ENCODE data around the gene PNLIPRP3.

DNA sequence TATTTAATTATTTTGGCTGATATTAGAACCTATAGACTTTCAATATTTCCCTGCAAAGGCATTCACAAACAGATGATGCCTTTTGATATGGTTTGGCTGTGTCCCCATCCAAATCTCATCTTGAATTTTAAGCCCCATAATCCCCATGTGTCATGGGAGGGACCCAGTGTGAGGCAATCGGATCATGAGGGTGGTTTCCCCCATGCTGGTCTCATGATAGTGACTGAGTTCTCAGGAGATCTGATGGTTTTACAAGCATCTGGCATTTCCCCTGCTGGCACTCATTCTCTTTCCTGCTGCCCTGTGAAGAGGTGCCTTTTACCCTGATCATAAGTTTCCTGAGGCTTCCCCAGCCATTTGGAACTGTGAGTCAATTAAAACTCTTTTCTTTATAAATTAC is 9.3 kb upstream of the PNLIPRP3 start:
- TF ChIP-seq PPARA (CRISPR knock-in tag; IDR thresholded peaks at IDR 0.05; ENCODE audit: borderline replicate concordance) (no peak), ARNTL (CRISPR knock-in tag; IDR thresholded peaks at IDR 0.05; ENCODE audit: borderline replicate concordance, low read depth) (no peak), CSRNP3 (CRISPR knock-in tag; IDR thresholded peaks at IDR 0.05) (no peak), GLIS3 (CRISPR knock-in tag; IDR thresholded peaks at IDR 0.05) (no peak), ZNF8 (CRISPR knock-in tag; IDR thresholded peaks at IDR 0.05) (no peak), ZNF565 (CRISPR knock-in tag; conservative IDR thresholded peaks at IDR 0.05; ENCODE audit: low read depth) (no peak), RARB (CRISPR knock-in tag; IDR thresholded peaks at IDR 0.05) (no peak), PATZ1 (CRISPR knock-in tag; IDR thresholded peaks at IDR 0.05; ENCODE audit: borderline replicate concordance) (no peak), ZFP3 (CRISPR knock-in tag; IDR thresholded peaks at IDR 0.05) (no peak), SNAI2 (CRISPR knock-in tag; IDR thresholded peaks at IDR 0.05) (no peak), BACH2 (CRISPR knock-in tag; IDR thresholded peaks at IDR 0.05; ENCODE audit: borderline replicate concordance) (no peak), POU6F1 (CRISPR knock-in tag; IDR thresholded peaks at IDR 0.05; ENCODE audit: borderline replicate concordance, low read depth) (no peak), CSDC2 (CRISPR knock-in tag; IDR thresholded peaks at IDR 0.05) (no peak), CREB5 (CRISPR knock-in tag; IDR thresholded peaks at IDR 0.05; ENCODE audit: low read depth) (no peak)

Data from SK-N-SH treated with all-trans-retinoic acid at 6 μM for 48 hours (cell line).